Stimulated activated CD8-positive, alpha-beta memory T cell treated with anti-CD3 and anti-CD28 coated beads, Interleukin-2, amount 100 ng/mL, for 48 hours (primary cell): Measurements from ENCODE around the gene GCNA.
A peak's percentile ranks its signal among the peaks of the same experiment; 100 is the strongest.

Experiments
- DNase-seq, 2 donors: peaks; one replicate each; pipeline ENCODE4 v3.0.0-alpha.2; 2020; ENCODE audit warnings: low read depth in 2 of 2

The GCNA gene, protein sequence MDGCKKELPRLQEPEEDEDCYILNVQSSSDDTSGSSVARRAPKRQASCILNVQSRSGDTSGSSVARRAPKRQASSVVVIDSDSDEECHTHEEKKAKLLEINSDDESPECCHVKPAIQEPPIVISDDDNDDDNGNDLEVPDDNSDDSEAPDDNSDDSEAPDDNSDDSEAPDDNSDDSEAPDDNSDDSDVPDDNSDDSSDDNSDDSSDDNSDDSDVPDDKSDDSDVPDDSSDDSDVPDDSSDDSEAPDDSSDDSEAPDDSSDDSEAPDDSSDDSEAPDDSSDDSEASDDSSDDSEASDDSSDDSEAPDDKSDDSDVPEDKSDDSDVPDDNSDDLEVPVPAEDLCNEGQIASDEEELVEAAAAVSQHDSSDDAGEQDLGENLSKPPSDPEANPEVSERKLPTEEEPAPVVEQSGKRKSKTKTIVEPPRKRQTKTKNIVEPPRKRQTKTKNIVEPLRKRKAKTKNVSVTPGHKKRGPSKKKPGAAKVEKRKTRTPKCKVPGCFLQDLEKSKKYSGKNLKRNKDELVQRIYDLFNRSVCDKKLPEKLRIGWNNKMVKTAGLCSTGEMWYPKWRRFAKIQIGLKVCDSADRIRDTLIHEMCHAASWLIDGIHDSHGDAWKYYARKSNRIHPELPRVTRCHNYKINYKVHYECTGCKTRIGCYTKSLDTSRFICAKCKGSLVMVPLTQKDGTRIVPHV

DNA sequence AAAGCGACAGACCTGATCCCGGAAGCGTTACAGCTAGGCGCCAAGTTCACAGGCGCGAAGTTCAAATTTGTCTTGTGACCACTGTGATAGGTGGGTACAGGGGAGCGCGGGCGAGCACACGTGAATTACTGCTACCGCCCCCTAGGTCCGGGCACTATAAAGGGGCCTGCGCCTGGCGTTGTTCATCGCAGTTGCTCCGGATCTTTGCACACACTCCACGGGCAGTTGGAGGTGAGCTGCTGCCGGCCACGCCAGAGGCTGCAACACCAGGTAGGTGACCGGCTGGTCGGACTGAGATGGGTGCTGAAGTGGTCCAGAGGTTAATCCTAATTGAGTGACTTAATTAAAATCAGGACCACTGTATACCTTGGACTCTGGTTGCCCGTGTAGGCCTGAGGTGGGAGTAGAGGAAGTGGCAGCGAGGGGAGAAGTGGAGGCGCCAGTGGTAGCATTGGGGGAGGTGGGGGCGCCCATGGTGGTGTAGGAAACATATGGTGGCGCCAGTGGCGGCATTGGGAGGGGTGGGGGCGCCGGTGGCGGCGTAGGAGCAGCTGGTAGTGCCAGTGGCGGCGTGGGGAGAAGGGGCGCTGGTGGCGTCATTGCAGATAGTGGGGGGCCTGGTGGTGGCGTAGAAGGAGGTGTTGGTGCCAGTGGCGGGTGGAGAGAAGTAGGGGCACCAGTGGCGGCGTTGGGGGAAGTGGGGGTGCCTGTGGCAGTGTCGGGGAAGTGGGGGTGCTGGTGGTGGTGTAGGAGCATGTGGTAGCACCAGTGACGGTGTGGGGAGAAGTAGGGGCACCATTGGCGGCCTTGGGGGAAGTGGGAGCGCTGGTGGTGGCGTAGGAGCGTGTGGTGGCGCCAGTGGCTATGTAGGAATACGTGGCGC, at the start of gene GCNA:
Gene GCNA, plus strand, starts transcription at position 185 of the 883 bp plus-strand sequence. CDS start 2,385 bp downstream, outside the sequence.
- DNase-seq = no peak

DNA sequence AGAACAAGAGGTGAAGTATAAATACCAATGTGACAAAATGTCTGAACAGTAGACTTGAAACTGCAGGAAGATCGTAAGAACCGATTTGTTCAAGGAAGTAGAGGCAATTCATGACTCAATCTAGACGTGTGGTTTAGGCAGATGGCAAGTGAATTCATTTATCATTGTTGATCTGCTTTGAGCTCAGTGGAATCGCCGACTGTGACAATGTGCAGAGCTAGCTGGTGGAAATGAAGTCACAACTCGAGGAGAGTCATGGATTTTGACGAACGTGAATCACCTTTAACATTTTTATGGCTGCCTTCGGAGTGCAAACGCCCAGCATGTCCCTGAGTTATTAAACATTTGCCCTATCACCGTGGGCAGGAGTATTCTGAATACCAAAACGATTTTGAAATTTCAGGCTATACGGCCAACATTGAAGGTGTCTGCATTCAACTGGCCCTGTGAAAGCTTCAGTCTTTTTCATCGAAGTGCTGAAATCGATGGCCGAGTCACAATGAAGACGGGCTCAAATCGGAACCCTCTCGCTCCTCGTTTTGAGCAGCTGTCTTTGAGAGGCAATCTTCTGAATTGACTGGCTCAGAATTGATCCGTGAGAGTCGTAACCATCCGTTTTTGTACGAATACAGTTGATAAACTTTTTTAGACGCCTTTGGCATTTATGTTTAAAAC, 46.0 kb upstream of the GCNA start:
- DNase-seq = no peak

DNA sequence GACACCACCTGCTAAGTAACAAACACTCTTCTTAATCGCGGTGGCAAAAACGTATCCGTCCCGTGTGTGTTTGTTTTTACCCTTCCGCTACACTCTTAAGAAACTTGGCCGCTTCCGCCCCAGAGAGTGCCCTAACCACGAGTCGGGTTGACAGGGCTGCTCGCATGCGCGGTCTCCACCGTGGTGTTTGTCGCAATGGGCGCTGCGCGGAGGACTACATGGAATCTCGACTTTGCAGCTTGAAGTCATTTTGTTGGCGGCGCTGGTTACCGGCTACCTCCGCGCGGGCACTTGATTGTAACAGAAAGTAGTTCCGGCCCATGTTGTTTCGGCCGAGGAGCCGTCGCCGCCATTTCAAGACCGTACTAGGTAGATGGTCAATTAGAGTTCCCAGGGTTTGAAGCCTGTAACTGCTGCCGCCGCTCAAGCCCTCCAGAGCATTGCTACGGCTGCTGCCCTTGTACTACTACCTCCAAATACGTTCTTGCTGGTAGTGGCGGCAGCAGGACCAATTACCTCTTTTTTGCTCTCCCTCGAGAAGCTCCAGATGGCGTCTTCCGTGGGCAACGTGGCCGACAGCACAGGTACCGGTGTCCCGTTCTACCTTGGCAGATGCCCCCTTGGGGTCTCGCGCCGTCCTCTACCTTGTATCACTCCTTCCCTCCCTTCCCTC, 45.3 kb upstream of the GCNA start, which contains the start of gene OGT:
Gene OGT, plus strand, starts transcription at position 352 of the 673 bp plus-strand sequence. Its CDS starts 196 bp downstream, at position 548.
- DNase-seq = peak; percentile 79 to 82

DNA sequence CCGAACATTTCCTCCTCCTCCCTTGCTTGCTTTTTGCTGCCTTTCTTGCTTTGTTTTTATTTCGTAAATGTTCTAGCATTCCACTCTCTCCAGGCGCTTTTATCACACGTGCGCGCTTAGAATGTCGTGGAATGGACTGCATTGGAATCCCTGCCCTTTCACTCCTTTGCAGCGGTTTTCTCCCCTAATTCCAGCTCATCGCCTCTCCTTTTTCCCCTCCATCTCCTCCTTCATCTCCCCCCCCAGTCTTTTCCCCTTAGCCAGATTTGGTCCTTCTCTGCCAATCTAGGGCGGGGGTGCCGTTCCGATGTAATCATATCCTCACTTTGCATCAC, 44.8 kb upstream of the GCNA start:
- no peak for DNase-seq

DNA sequence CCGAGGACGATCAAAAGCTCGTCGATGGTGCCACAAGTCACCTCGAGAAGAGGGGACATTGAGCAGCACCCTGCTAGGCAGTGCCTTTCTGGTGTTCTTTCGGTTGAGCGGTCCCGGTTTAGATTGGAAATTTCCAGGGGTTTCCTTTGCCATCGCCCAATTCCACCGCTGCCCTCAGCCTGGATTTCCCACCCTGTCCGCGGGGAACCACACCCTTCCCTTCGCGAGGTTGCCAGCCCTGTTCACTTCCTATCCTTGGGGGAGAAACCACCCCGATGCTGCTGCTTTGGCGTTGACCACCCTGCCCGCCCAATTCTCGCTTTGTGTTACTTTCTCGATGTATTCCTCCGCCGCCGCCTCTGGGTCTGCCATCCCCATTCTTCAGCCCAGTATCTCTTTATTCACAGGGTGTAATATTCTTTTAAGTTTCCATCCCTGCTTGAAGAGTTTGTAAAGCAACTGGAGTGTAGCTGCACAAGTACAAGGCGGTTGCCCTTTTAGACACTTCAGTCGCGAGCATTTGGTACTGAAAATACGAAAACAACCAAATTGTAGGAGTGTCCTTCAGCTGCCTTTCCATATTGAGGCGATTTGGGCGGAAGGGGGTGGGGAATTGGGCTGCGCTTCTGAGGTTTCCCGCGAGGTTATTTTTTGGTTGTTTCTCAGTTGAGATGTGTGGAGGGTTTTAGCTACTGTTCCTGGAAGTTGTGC, 44.2 kb upstream of the GCNA start:
- peak in 1 of 2 donors; percentile 35 for DNase-seq

DNA sequence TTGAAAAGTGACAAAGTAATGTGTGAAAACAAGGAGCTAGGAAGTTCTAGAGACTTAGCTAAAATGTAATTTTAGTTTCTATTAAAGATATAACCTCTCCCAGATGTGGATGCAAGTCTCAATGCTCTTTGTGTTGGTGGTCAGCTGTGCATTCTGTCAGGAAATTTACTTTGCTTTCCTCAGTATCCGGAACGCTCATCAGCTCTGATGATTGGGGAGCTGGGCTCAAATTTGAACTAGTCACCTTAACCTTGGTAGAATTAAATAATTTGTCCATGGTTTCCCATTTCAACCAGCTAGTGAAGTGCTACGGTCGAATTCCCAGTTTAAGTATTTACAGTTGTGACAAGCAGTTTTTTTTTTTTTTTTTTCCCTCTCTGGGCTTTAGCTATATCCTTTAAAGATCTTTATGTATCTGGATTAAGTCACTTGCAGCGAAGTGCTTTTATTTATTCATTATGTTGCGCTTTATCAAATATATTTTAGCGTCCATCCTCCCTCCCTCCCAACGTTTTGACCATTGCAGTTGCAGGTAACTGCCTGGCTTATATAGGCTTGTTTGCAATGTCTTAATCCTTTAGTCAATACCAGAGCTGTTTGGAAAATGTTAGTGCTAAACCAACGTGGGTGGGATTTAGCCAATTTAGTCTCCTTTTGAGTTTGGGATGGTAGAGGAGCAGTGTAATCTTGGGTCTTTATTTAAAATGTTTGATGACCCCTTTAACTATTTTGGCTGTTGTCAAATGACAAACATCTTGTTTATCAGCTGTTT, 43.3 kb upstream of the GCNA start:
- no peak for DNase-seq

DNA sequence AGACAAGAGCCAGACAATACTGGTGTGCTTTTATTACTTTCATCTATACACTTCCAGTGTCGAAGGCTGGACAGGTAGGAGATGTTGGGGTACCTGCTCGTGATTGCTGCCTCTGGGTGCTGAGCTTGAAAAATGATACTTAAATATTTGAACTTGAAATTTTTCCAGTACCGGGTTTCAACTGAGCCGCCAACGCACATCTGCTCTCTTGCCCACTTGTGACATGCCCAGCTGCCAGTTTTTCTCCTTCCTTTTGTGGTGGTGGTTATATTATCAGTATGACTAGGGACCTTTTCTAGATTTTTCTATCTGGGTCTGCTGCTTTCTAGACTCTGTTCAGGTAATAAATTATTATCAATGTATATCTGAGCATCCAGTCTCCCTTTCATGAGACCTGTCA, 42.0 kb upstream of the GCNA start:
- DNase-seq = no peak

DNA sequence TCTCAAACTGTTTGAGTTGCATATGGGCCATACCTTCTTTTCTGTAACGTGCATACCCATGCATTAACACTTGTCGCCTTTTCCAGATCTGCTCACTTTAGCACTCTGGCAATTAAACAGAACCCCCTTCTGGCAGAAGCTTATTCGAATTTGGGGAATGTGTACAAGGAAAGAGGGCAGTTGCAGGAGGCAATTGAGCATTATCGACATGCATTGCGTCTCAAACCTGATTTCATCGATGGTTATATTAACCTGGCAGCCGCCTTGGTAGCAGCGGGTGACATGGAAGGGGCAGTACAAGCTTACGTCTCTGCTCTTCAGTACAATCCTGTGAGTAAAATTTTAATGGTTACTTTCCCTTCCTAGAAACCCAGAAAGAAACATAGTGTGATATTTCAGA, 40.5 kb upstream of the GCNA start:
- DNase-seq = no peak

DNA sequence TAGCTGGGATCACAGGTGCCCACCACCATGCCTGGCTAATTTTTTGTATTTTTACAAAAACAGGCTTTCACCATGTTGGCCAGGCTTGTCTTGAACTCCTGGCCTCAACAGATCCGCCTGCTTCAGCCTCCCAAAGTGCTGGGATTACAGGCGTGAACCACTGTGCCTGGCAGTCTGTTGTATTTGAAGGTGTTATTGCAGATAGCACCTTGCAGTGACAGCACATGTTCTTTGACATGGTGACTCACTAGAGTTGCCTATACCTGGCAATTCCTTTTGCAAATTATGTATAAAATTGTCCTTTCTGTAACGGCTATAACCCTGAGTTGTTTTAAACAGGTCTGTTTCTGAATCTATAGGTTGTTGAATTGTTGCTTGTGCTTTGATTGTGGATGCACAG, 37.4 kb upstream of the GCNA start:
- no peak for DNase-seq

DNA sequence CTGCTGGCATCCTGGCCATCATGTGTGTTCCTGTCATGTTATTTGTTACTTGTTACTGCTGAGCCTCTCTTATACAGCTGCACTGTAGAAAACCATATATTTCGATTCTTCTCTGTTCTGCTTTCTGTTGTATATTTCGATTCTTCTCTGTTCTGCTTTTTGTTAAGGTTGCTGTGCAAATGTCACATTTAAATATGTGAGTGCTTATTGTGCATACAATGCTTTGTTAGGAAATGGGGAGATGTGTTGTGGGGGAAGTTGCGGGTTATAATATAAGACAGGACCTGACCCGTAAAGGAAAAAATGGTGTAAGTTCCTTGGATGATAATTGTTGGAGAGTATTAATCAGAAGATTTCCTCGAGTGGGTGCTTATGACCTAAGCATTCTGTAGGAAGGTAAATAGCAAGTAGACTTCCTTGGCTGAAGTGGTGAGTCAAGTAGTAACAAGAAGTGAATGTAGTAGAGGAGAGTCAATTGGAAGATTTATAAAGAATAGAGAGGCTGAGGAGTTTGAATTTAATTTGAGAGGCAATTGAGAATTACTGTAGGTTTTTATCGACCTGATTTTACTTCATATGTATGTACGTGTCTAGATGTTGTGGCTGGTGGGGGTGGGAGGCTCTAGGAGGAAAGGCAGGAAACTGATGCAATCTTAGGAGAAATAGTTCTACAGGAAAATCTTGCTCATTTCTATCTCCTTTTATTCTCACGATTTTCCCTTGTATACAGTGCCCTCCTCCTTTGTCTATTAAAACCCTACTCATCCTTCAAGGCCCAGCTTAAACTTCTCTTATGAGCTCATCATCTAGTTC, 36.8 kb upstream of the GCNA start:
- no peak for DNase-seq

DNA sequence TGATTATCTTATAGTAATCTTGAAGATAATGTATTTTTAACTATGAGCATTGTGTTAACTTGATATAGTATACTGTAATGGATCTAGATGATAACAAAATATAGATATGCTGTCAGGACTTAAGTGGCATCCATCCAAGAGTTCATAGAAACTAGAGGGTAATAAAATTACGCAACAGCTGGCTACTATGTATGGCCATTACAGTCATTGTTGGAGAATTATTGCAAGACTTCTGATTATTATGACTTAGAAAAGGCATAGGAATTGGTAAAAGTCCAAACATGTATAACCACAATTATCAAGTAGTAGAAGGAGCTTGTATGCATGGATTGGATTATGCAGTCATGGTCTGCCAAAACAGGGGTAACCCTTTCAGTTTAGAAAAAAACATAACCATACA, 35.8 kb upstream of the GCNA start:
- DNase-seq = no peak

DNA sequence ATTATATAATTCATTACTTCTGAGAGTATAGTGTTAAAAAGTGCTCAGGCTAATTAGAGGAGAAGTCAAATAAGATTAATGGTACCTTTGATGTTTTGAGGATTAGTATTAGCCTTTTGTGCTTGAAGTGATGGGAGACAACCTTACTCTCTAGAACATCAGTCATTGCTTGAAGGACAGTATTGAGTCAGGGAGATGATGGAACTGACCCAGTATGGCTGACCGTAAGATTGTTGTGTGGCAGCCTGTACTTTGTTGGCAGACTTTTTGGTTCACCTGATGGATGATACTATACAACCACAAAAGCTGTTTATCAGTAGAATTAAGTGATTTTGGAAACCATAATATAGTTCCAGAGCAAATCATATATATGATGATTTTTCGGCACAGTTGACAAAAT, 35.4 kb upstream of the GCNA start:
- no peak for DNase-seq

DNA sequence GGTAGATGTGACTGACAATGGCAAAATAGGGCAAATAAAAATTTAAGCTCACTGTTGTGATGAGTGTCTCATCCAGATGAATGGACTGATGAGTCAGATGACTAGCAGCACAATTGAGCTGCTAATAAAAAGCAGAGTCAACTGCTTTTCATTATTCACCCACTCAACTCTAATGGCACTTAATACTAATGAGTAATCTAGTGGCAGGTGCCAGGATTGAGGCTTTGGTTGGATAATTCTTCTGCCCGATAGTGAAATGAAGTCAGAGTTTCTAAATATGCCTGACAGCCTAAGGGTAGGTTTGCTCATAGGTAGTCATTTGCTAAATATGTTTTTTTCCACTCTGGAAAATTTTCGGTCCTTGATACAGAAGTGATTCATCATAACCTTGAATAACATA, 34.9 kb upstream of the GCNA start:
- DNase-seq = no peak

DNA sequence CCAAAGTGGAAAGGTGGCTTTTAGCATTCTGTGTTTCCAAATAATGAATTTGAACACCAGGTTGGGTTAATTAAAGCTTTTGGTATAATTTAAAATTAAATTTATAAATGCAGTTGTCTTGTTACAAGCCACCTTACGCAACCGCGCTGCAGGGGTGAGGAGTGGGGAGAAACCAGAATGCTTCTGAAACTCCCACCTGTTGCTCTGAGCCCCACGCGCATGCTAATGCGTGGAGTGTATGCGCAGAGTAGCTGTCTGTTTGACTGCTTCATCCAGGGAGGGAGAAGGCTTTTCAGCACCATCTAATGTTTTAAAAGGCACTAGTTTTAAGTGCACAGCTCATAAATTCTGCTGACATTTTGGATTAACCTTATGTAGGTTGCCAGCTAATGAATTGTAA, 32.9 kb upstream of the GCNA start:
- DNase-seq = no peak

DNA sequence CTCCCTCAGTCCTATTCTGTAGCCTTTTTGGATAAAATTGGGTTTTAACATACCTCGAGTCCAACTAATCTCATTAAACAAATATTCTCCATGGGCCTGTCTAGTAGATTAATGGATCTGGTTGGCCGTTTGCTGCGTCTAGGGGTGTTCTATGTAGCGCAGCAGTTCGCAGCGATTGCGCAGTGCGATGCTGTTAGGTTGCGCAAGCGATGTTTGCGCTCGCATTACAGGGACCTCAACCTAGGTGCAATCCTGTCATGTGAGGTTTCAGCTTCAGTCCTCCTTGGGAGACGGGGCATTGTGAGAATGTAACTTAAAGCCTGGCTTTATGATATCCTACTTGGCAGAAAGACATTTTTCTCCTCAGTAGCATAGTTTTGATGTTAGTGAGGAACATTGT, 31.4 kb upstream of the GCNA start:
- no peak for DNase-seq

DNA sequence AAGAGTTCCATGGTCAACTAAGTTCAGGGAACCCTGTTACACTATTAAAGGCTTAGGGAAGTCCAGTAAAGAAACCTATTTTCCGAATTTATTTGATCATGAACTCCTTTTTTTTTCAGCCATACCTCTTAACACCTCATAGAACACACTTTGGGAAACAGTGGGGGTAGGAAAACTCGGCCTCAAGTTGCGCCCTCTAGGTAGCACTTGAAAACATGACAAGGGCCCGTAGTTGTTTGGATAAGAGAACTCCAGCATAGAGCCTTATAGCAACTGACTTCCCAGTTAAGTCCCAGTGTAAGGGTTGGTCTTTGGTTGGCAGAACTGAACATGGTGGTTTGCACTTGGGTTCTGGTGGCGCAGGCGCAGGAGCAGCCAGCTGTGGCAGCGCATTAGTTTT, 30.9 kb upstream of the GCNA start:
- DNase-seq = no peak

DNA sequence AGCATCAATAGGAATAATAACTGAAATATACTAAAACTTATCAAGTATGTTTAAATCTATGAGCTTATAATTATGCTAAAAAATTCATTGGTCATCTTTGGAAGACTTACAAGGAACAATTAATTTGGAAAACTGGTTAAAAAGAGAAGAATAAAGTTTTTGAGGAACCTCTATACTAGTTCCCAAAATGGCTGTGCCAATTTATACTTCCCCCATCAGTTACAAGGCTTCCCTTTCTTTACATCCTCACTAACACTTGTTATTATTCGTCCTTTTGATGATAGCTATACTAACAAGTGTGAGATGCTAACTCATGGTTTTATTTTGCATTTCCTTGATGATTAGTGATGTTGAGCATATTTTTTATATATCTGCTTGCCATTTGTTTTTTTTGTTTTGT, 28.3 kb upstream of the GCNA start:
- no peak for DNase-seq

DNA sequence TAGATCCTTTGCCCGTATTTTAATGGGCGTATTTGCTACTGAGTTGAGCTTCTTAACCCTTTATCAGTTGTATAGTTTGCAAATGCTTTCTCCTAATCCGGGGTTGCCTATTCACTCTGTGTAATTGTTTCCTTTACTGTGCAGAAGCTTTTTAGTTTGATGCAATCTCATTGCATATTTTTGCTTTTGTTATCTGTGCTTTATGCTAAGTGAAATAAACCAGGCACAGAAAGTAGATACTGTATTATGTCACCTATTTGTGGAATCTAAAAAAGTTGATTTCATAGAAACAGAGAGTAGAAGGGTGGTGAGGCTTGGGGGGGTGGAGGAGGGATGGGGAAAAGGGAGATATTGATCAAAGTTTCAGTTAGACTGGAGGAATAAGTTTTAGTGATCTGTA, 27.7 kb upstream of the GCNA start:
- DNase-seq = no peak

DNA sequence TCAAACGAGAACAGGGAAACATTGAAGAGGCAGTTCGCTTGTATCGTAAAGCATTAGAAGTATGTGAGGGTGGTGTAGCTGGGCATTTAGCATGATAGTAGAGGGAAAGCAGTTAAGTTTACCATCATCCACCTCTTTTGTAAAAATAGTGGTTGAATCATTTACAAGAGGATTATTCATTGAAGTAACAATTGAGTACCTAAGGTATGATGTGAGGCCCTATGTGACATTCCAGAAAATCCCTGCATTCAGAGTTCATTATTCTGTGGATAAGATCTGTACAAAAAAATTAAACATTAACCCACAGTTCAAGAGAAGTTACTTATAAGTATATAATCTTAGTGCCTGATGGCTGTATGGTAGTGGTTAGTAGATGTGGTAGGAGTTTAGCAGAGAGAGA, 22.2 kb upstream of the GCNA start:
- DNase-seq = no peak
